Measurements from ENCODE around the gene TNFSF11. TPM values are rescaled to one million over a fixed set of nuclear protein-coding genes. Genes with fewer than 3 reads are reported as not detected.

Gene TNFSF11
- polyA plus RNA-seq, 3 donors, result not detected

DNA sequence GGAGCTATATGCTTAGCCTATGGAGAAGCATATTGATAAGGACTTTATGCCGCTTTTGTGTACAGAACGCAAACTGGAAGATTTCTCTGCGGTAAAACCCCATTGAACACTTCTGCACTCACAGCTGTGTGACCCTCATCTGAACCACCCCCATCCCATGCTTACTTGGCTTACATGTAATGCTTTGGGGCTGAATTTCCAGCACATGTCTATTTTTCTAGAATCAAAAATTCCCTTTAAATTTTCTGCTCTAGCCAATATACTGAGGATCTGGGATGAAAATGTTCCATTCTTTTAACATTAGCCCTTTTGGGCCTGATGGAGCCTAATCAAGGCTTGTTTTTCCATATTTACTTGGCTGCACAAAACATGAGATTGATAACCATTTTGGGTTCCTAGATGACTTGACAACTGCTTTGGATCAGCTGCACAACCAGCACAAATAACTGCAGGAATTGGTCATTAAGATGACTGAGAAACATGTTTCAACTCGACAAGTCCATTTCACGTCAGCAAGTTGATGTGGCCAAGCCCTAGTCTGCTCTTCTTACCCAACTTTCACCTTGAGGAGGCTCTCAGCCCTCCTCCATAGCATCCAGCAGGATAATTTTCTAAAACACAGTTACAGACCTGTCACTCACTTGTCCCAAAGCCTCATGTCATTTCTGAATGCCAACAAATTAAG, 52.4 kb downstream of the TNFSF11 start:
- TF ChIP-seq, protein P1, sequence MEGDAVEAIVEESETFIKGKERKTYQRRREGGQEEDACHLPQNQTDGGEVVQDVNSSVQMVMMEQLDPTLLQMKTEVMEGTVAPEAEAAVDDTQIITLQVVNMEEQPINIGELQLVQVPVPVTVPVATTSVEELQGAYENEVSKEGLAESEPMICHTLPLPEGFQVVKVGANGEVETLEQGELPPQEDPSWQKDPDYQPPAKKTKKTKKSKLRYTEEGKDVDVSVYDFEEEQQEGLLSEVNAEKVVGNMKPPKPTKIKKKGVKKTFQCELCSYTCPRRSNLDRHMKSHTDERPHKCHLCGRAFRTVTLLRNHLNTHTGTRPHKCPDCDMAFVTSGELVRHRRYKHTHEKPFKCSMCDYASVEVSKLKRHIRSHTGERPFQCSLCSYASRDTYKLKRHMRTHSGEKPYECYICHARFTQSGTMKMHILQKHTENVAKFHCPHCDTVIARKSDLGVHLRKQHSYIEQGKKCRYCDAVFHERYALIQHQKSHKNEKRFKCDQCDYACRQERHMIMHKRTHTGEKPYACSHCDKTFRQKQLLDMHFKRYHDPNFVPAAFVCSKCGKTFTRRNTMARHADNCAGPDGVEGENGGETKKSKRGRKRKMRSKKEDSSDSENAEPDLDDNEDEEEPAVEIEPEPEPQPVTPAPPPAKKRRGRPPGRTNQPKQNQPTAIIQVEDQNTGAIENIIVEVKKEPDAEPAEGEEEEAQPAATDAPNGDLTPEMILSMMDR (IDR thresholded peaks at IDR 0.05), result no peak

DNA sequence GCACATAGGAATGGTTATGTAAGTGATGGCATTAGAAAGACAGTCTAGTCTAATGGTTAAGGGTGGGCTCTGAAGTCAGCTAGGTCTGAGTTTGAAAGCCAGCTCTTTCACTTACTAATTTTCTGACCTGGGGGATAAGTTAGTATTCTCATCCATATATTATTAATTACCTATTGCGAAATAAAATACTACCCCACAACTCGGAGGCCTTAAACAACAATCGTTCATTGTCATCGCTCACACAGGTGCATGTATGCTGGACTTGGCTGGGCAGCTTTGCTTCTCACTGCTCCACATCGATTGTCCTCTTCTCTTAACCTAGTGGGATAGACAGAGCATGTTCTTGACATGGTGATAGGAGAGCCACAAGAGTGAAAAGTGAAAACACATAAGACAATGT, 54.7 kb downstream of the TNFSF11 start:
- Histone ChIP-seq H3K79me2 (ENCODE audit: insufficient read depth, low read length) (no peaks in the 10 kb centered on the region), H3K9ac (ENCODE audit: insufficient read depth, low read length, poor library complexity, severe bottlenecking) (no peak overlapping the region), H4K20me1 (ENCODE audit: insufficient read depth, low read length) (no peaks in the 10 kb centered on the region), H3K27ac (ENCODE audit: low read depth in 1 of 2, low read length in 2 of 2) (no peak overlapping the region), H3K4me2 (replicated peaks; ENCODE audit: extremely low read depth, low read length, poor library complexity, severe bottlenecking) (no peak overlapping the region), H3K4me1 (ENCODE audit: control insufficient read depth in 1 of 2, insufficient read depth in 2 of 2, low read length in 2 of 2) (no peaks in the 10 kb centered on the region), H3K4me3 (replicated peaks in 1 of 3; ENCODE audit: low read depth in 2 of 3, low read length in 3 of 3) (no peak overlapping the region), H3K27me3 (ENCODE audit: control insufficient read depth in 2 of 2, insufficient read depth in 2 of 2, low read length in 2 of 2) (no peaks in the 10 kb centered on the region), H2AFZ (ENCODE audit: insufficient read depth, low read depth, low read length, poor library complexity, severe bottlenecking) (no peak overlapping the region), H3K9me3 (replicated peaks in 1 of 2; ENCODE audit: control insufficient read depth in 1 of 2, insufficient read depth in 1 of 2, low read length in 2 of 2) (no peaks in the 10 kb centered on the region), H3K36me3 (replicated peaks in 1 of 2; ENCODE audit: control insufficient read depth in 1 of 2, insufficient read depth in 2 of 2, low read length in 2 of 2) (no peaks in the 10 kb centered on the region)
- H3K36me3 Mint-ChIP-seq, result no peaks in the 10 kb centered on the region
- intact Hi-C loops (cut with micrococcal nuclease), result no loop called here
- TF ChIP-seq, protein P1 (IDR thresholded peaks at IDR 0.05), result no peak
- peaks cover 0 to 4% (median 0%) of the 10 kb centered on the region in 3 donors for H3K27me3 Mint-ChIP-seq (ENCODE audit: low read depth in 3 of 3)
- H3K9me3 Mint-ChIP-seq, result no peaks in the 10 kb centered on the region
- no CpG with 5 or more reads among the region's 5 CpGs for whole genome bisulfite sequencing (ENCODE audit: insufficient coverage)
- H3K27ac Mint-ChIP-seq, result no peak overlapping the region
- H3K4me3 Mint-ChIP-seq, result no peak overlapping the region
- no peak for DNase-seq
- H3K4me1 Mint-ChIP-seq, result no peaks in the 10 kb centered on the region

More for the DNA sequence above, 52.4 kb downstream of the TNFSF11 start:
- Histone ChIP-seq H2AFZ (ENCODE audit: insufficient read depth, low read depth, low read length, poor library complexity, severe bottlenecking) (no peak overlapping the region), H3K9me3 (replicated peaks in 1 of 2; ENCODE audit: control insufficient read depth in 1 of 2, insufficient read depth in 1 of 2, low read length in 2 of 2) (no peaks in the 10 kb centered on the region), H3K79me2 (ENCODE audit: insufficient read depth, low read length) (no peaks in the 10 kb centered on the region), H3K36me3 (replicated peaks in 1 of 2; ENCODE audit: control insufficient read depth in 1 of 2, insufficient read depth in 2 of 2, low read length in 2 of 2) (no peaks in the 10 kb centered on the region), H4K20me1 (ENCODE audit: insufficient read depth, low read length) (no peaks in the 10 kb centered on the region), H3K27me3 (ENCODE audit: control insufficient read depth in 2 of 2, insufficient read depth in 2 of 2, low read length in 2 of 2) (no peaks in the 10 kb centered on the region), H3K4me1 (ENCODE audit: control insufficient read depth in 1 of 2, insufficient read depth in 2 of 2, low read length in 2 of 2) (no peaks in the 10 kb centered on the region), H3K4me3 (replicated peaks in 1 of 3; ENCODE audit: low read depth in 2 of 3, low read length in 3 of 3) (no peak overlapping the region), H3K27ac (ENCODE audit: low read depth in 1 of 2, low read length in 2 of 2) (no peak overlapping the region), H3K9ac (ENCODE audit: insufficient read depth, low read length, poor library complexity, severe bottlenecking) (no peak overlapping the region), H3K4me2 (replicated peaks; ENCODE audit: extremely low read depth, low read length, poor library complexity, severe bottlenecking) (no peak overlapping the region)
- Mint-ChIP-seq H3K4me1 (no peaks in the 10 kb centered on the region), H3K36me3 (no peaks in the 10 kb centered on the region), H3K27me3 (ENCODE audit: low read depth in 3 of 3) (peaks cover 0 to 4% (median 2%) of the 10 kb centered on the region in 3 donors), H3K9me3 (no peaks in the 10 kb centered on the region), H3K27ac (no peak overlapping the region), H3K4me3 (no peak overlapping the region)
- WGBS (ENCODE audit: insufficient coverage), result 100% methylated on average over 2 of the region's 5 CpGs
- DNase-seq, result no peak
- intact Hi-C loops (cut with micrococcal nuclease), result no loop called here
